AG10803 (cell line): Measurements from ENCODE around the gene CLN6.
"Not testable (repeated sequence)": the region's sequence is repeated elsewhere in the genome, so short reads cannot be mapped to it uniquely, and the experiment has no call there.

Experiments
- DNase-seq: peaks from one replicate; pipeline ENCODE4 v3.0.0; 2010; ENCODE audit warnings: low read depth
- H3K4me3 ChIP-seq: 2 replicates; pipeline ENCODE4 v1.5.1; 2011; ENCODE audit warnings: mild to moderate bottlenecking, low read length, control low read depth
- CTCF ChIP-seq: conservative IDR thresholded peaks from 2 replicates; pipeline ENCODE4 v1.5.1; 2011; ENCODE audit warnings: mild to moderate bottlenecking, low read length, control low read depth, inconsistent platforms

CLN6 gene

GRCh38 chr15:68204776-68205557 lies 24.6 kb downstream of the CLN6 start, which contains the start of gene CALML4:
TSS of gene CALML4 (minus strand) at chr15:68205332. CDS start at chr15:68205247, 85 bp downstream.
- no peak within 1 kb of the TSS for H3K4me3 ChIP-seq
- peak; percentile 54 for DNase-seq
- TF ChIP-seq CTCF = no peak

- no peak for TF ChIP-seq CTCF
- DNase-seq = no peak
- H3K4me3 ChIP-seq = no peak overlapping the region
These were observed 25.2 kb downstream of the CLN6 start for GRCh38 chr15:68204361-68204760.

GRCh38 chr15:68203956-68204355 lies 25.6 kb downstream of the CLN6 start:
- no peak overlapping the region for H3K4me3 ChIP-seq
- no peak for DNase-seq
- no peak for TF ChIP-seq CTCF

- DNase-seq = no peak
- no peak overlapping the region for H3K4me3 ChIP-seq
- no peak for TF ChIP-seq CTCF
These were observed 26.0 kb downstream of the CLN6 start for GRCh38 chr15:68203486-68203885.

GRCh38 chr15:68202994-68203393 lies 26.5 kb downstream of the CLN6 start:
- not testable (repeated sequence) for DNase-seq, H3K4me3 ChIP-seq

GRCh38 chr15:68201879-68202261 lies 27.7 kb downstream of the CLN6 start:
- TF ChIP-seq CTCF = no peak
- DNase-seq = no peak
- no peak overlapping the region for H3K4me3 ChIP-seq

- H3K4me3 ChIP-seq = no peak overlapping the region
- no peak for TF ChIP-seq CTCF
- DNase-seq = no peak
These were observed 28.2 kb downstream of the CLN6 start for GRCh38 chr15:68201153-68201878.
